Activated CD8-positive, alpha-beta memory T cell treated with anti-CD3 and anti-CD28 coated beads, Interleukin-2, amount 50 U/mL, for 4 hours (primary cell): Measurements from ENCODE around the gene ARHGEF7.
A peak's percentile ranks its signal among the peaks of the same experiment; 100 is the strongest.

ENCODE experiments used
- DNase-seq: peaks from one replicate; pipeline ENCODE4 v3.0.0-alpha.2; 2020

ARHGEF7 gene

DNA sequence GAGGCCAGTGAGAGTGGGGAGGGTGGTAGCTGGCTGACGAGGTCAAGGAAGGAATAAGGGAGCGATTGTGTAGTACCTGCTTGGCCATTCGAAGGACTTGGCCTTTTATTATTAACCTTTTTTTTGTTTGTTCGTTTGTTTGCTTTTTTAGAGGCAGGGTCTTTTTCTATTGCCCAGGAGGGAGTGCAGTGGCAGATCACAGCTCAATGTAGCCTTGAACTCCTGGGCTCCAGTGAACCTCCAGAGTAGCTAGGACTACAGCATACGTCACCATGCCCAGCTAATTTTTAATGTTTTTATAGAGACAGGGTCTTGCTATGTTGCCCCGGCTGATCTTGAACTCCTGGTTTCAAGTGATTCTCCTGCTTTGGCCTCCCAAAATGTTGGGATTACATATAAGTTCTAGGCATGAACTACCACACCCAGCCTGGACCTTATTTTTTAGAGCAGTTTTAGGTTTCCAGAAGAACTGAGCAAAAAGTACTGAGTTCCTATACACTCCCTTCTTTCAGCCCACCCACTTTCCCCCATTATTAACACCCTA lies 25.5 kb downstream of the ARHGEF7 start:
- no peak for DNase-seq

DNA sequence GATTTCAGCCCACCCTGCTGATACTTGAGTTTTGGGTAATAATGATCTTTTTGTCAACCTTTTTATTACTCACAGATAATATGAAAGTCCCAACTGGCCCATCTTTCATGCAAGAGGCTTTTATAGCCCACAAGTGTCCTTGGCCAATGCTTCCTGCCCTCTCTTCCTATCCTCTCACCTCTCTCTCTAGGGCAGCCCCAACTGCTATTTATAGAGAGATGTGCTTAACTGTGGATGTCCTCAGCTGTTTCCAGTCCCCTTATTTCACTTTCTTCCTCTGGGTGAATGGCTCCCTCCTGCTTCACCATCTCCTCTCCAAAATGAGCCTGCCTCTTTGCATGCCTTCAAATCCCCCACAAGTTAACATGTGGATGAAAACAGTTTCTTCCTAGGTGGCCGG lies 27.4 kb downstream of the ARHGEF7 start:
- no peak for DNase-seq

DNA sequence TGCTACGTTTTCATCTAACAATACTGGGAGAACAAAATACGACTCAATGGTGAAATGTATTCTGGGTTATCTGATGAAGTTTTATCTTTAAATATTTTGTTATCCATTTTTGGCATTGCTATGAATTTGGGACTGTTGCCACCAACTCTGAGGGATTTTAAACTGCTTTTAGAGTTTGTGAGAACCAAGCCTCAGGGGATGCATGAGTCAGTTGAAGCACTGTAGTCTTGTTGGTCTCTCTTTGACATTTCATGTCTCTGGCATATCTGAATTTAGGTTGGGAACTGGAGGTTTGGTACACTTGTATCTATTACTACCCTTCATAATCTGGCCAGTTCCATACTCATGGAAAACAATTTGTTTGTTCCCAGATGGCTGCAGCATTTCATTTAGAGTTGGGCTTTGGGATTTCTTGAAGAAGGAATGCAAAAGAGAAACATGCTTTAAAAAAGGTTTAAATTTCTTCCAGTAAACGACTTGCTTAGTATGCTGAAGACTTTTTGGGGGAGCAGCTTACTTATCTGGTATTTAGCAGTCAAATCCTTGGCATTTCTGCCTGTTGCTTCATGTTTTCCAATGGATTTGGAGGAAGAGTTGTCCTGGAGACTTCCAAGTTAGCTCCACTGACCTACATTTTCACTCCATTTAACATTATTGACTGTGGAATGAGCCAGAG lies 28.9 kb downstream of the ARHGEF7 start:
- no peak for DNase-seq

DNA sequence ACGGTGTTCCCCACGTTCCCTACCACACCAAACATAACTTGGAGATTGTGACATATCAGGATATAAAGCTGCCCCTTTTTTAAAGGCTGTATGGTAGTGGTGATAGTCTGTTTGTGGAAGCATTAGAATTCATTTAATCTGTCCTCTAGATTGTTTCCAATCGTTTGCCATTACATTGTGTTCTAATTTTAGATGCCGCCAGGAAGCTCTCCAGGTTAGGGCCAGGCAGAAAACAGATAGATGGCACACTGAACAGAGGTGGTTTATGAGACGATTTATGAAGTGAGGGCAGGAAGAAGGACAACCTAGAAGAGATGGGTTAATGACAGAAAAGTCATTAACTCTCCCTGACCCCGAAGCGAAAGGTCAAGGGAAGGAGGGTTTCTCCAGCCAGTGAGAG lies 30.0 kb downstream of the ARHGEF7 start:
- DNase-seq = no peak

DNA sequence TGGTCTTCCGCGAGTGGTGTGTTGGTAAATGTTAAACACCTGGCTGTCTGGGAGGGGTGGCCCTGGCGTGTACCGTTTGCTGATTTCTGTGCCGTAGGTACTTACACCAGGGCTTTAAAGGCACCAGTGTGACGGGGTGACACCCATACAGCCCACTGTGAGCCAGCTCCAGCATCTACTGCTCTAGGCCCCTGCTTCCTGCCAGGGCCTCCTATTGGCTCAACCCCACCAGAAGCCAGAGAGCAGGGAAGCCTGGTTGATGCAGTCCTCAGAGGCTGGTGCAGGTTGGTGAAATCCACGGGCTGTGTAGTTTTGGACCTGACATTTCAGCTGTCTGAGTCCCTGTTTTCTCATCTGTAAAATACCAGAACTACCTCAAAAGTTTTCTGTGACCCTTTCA lies 30.4 kb downstream of the ARHGEF7 start:
- no peak for DNase-seq

DNA sequence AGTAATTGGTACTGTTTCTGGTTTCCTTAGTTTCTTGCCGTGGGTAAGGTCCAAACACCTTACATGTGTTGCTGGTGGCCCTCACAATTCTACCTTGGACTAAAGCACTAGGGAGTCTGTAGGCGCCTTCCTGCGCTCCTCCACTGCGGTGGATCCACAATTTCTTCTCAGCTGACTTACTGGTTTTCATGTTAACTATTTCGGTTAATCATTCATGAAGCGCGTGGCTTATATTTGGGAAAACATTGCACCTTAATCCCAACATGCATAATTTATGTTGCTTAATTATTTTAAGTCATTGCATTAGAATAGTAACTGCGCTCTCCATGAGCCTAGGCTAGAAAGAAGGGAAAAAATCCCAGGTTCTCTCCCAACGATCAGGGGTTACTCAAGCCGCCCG lies 37.7 kb downstream of the ARHGEF7 start:
- no peak for DNase-seq

DNA sequence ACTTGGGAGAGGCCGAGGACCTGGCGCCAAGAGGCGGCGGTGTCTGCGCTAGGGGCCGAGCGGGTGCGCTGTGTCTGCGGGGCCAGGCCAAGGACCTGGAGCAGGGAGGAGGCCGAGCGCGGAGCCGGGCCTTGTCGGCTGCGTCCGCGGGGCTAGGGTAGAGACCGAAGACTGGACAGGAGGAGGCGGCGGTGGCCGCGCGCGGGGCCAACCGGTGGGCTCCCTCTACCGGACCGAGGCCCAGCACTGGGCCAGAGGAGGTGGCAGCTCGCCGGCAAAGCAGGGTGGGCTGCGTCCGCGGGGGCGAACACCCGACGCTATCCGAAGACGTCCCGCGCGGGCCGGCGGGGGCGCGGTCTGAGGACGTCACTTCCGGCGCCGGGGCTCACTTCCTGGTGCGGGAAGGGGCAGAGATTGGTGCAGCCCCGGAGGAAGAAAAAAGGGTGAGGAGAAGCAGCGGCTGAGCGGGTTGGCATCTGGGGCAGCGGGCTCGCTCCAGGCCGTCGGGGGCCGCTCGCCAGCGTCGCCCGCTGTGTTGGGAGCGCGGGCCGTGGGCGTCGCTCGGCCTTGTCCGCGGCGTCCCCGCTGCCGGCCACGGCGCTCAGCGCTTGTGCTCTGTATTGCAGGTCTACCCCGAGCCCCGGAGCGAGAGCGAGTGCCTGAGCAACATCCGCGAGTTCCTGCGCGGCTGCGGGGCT lies 38.3 kb downstream of the ARHGEF7 start:
- DNase-seq = peak; percentile 96

DNA sequence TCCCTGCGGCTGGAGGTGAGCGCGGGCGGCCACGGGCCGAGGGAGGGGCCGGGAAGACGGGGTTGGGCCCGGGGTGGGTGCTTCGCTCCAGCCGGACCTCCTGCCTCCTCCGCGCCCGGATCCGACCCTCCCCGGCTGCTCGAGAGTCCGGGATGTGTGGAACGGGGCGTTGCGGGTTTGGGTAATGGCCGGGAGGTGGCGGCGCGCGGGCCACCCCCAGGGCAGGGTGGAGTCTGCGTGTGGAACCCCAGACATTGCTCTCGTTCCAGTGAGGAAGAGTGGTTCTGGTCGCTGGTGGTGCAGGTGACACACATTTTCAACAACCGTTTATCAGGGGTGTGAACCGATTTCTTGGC lies 38.8 kb downstream of the ARHGEF7 start:
- no peak for DNase-seq

DNA sequence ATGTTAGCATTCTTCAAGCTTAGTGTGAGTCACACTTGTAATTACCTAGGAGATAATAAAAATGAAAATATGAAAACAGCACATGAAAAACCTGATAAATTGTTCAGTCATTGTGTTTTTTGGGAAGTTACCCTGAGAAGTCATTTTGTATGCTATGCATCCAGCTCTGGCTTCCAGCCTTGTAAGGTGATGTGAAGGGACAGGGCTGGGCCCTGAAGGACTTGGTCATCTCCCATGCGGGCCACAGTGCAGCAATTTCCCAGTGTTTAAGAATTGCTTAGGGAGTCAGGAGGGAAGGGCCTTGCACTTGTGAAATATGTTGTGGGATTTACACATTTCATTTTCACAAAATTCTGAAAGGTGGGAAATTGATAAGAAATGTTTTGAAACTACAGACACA lies 41.3 kb downstream of the ARHGEF7 start:
- DNase-seq = no peak

DNA sequence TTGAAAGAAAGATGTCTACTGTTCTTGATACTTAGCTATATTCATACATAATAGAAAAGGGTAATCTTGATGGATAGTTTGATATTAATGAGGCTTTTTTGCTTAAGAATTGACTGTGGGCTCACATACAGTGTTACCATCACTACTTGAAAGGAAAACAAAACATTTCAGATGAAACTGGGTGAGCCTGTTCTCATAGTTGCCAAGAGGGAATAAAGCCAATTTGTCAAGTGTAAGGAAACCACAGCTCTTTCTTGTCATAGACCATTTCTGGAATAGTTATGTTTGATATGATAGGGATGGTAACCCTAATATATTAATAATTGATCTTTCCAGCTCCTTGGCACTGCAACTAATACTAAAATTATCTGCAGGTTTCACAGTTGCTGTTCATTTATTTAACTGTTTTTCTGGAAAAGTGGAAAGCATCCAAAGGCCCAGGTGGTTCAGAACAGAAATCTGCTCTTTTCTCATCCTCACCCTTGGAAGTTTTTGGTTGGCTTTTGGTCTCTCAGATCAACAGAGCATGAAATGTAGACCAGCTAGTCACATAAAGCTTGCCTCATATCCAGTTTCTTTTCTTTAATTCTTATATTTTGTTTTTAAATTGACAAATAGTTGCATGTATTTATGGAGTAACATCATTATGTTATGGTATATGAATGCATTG lies 43.2 kb downstream of the ARHGEF7 start:
- DNase-seq = no peak

DNA sequence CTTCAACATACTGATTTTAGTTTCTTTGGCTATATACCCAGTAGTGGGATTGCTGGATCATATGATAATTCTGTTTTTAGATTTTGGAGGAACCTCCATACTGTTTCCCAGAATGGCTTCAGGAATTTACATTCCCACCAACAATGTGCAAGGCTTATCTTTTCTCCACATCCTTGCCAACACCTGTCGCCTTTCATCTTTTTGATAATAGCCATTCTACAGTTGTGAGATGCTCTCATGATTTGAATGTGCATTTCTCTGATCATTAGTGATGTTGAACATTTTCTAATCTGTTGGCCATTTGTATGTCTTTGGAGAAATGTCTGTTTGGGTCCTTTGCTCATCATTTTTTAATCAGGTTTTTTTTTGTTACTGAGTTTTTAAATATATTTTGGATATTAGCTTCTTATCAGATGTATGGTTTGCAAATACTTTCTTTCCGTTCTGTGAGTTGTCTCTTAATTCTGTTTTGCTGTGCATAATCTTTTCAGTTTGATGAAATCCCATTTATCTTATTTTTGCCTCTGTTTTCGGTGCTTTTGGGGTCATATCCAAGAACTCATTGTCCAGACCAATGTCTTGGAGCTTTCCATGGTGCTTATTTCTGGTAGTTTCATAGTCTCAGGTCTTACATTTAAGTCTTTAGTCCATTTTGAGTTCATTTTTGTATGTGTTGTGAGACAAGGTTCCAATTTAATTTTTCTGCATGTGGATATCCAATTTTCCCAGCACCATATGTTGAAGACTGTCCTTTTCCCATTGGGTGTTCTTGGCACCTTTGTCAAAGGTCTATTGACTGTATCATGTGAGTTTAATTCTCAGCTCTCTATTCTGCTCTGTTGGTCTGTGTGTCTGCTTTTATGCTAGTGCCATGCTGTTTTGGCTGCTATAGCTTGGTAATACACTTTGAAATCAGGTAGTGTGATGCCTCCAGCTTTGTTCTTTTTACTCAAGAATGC lies 44.5 kb downstream of the ARHGEF7 start:
- DNase-seq = no peak

DNA sequence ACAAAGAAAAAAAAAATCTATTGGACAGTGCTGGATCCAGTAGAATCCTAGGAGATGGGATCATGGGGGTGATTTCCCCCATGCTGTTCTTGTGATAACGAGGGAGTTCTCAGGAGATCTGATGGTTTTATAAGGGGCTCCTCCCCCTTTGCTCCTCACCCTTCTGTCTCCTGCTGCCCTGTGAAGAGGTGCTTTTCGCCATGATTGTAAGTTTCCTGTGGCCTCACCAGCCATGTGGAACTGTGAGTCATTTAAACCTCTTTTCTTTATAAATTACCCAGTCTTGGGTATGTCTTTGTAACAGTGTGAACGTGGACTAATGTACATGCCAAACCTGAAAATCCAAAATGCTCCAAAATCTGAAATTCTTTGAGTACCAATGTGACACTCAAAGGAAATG lies 45.5 kb downstream of the ARHGEF7 start:
- DNase-seq = no peak

DNA sequence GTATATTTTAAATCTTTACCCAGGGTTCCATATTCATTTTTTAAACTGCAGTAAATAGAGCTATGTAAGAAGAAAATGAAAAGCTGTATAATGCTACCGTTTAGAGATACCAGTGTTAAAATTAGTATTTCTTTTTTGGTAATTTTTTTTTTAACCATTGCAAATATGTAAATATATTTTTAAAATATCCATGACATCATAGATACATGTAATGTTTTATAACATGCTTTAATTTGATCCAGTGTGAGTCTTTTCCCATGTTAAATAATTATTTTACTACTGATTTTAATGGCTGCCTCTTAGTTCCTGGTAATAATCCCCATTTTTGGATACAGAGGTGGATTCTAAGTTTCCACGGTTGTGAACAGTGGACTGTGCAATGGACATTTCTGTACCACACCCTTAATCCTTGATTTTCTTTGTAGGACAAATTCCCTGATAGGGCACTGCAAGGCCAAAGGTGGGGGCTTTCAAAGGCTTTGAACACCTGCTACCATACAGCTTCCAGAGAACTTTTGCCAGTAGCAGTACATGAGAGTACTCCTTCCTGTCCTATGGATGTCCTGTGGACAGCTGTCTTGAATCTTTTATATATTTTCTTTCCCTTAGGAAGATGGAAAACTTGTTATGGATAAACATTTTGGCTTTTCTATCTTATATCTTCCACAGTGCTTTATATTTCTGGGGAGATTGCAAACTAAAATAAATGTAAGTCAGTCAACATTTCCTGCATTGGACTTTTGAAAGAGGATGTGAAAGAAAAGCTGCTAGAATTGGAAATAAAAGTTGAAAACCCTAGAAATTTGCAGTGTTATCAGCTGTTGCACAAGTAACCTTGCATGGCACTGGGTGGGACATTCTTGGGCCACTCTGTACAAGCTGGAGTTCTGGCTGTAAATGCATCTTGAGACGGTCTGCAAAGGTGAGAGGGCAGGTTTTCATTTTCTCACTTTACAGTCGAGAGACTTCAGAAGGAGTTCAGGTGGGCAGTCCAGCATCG lies 46.8 kb downstream of the ARHGEF7 start:
- no peak for DNase-seq

DNA sequence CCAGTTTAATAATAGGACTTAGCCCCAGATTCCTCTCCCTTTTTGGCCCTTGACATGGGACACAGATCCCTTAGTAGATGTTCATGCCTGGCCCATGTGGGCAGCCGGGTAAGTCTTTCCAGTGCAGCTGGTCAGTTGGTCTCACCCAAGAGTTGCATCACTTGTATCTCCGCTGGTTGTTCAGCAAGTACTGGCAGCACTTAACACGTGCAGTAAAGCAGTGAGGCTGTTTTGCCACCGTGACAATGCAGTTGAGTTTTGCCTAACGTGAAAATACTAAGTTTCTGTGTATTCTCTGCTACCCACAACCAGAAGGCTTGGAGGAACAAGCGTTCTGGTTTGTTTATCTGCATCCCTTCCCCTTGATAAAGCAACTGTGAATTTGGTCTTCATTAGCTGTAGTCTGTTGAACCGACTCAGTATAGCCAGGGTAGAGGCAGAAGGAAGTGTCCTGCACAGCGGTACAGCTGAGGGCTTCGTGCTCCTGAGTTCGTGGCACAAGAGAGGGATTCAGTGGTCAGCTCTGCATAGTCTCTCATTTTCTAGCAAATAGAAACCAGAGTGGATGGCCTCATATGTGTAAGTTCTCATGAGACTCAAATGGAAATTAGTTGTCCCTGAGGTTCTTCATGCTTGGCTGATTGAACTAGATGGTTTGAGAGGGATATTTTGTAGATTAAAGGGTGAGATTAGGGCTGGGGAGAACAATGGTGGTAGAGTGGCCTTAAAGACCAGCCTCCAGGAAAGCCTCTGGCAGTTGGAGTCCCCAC lies 50.3 kb downstream of the ARHGEF7 start:
- DNase-seq = no peak

DNA sequence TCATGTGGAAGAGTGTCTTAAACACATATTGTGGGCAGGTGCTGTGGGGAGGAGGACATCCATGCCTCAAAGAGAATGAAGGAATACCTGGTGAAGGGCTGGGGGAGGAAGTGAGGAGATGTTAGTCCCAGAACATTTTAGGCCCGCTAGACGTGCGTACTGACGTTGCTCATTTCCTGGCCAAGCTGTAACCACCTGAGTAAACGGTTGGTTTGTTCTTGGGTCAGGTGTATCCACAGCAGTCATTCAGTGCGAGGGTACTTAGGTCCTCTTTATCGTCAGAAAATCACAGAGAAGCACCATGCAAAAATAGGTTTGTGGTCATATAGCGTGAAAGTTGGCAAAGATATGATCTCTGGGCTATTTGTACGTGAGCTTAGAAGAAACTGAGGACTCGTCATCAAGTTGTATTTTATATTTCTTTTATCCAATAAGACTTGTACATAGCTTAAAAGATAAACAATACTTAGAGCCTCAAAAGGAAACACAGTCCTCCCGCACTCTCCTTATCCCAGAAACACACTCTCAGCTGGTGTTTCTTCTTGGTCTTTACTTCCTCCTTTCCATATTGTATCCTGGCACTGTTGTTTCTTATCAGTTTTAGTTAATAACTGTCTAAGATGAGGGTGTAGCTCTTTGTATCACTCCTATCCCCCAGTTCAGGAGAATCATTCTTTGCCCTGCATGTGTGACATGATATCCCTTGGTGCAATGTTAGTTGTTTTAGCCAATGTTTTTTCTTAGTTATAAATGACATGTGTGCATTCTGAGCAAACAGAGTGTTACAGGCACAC lies 52.0 kb downstream of the ARHGEF7 start:
- no peak for DNase-seq

DNA sequence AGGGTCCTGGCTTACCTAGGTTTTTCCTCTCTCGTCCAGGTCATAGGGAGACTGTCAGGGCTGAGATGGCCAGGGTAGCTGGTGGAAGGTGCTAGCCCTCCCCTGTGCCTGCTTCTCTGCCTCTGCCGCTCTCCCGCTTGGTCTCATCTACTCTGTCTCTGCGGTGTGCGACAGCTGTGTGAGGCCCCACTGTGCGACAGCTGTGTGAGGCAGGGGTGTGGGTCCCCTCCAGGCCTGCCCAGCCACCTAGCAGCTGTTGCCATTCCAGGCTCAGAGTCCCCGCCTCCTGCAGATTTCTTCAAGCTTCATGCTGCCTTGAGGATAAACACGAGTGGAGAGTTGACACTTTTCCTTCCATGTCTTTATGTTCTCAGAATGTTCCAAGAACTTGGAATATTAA lies 53.0 kb downstream of the ARHGEF7 start:
- no peak for DNase-seq

DNA sequence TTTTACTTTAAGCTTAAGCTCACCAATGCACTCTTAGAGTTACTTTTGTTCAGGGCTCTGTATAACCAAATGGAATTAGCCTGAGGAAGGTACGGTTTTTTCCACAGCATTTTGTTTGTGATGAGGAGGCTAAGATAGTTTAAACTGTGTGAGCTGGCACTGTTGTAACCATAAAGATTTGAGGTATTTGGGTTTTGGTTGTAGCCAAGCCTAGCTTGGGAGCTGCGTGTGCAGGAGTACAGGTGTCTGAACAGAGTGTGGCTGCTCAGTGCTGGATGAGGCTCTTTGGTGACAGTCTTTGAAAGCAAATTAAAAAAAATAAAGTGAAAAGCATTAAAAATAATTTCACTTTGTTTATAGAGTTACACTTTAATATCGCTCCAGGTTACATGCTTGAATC lies 56.0 kb downstream of the ARHGEF7 start:
- no peak for DNase-seq

DNA sequence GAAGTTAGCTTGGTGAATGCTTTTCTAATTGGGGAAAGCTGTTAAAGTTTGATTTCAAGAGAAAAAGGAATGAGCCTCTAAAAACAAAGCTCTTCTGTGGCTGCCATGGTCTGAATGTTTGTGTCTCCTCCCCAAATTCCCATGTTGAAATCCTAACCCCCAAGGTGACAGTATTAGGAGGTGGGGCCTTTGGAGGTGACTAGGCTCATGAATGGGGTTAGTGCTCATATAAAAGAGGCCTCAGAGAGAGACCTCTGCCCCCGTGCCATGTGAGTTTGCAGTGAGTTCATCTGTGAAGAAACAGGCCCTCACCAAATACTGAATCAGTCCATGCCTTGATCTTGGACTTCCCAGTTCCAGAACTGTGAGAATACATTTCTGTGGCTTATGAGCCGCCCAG lies 56.5 kb downstream of the ARHGEF7 start:
- no peak for DNase-seq

DNA sequence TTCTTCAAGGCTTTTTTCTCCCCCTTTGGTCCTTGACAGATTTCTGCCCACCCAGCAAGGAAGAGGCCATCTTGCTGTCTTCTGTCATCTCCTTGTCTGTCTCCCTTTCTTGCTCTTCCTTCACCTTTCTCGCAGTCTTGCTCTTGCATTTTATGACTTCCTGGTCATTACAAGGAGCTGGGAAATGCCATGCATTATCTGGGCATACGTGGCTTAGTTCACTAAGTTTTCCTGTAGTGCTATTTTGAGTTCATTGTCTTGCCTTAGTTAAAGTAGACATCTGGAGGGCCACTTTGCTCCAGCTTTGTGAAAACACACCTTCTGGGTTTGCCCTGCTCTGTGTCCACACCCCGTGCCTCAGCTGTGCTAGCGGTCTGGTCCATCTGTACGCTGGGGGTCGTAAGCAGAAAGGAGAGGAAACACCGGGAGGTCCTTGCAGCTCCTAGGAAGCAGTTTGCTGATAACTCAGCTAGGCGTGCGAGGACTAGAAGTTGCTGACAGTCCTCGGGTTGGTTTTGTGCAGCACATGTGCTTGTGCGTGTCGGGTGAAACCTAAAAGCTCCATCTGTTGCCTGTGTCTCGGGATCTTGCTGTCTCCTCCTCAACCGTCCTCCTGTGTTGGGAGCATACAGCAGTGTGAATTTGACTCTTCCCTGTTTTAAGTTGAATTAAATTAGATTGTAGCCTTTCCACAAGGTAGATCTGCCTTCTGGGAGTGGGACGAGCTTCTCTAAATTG lies 59.4 kb downstream of the ARHGEF7 start:
- no peak for DNase-seq
